Type B pancreatic cell (in vitro differentiated cells): ENCODE measurements around the gene ANKRD53. TPM values are rescaled to one million over a fixed set of nuclear protein-coding genes. Genes with fewer than 3 reads are reported as not detected.
A peak's percentile ranks its signal among the peaks of the same experiment; 100 is the strongest.

Experiments used
- DNase-seq: peaks from one replicate; pipeline ENCODE4 v3.0.0; 2021; ENCODE audit warnings: mixed read lengths; ENCODE audit not compliant: unreplicated experiment; ENCODE audit errors: extremely low spot score
- H3K27ac Mint-ChIP-seq: 2 replicates; pipeline ENCODE4 v1.8.0; 2021; ENCODE audit warnings: mild to moderate bottlenecking, mixed read lengths
- H3K27me3 Mint-ChIP-seq: 2 replicates; pipeline ENCODE4 v1.8.0; 2021; ENCODE audit warnings: mixed read lengths
- H3K36me3 Mint-ChIP-seq: 2 replicates; pipeline ENCODE4 v1.8.0; 2021; ENCODE audit warnings: mixed read lengths
- H3K4me1 Mint-ChIP-seq: one replicate; pipeline ENCODE4 v1.8.0; 2021; ENCODE audit warnings: mixed read lengths; ENCODE audit not compliant: unreplicated experiment
- H3K4me3 Mint-ChIP-seq: 2 replicates; pipeline ENCODE4 v1.8.0; 2021; ENCODE audit warnings: mild to moderate bottlenecking, mixed read lengths
- H3K9me3 Mint-ChIP-seq: 2 replicates; pipeline ENCODE4 v1.8.0; 2021; ENCODE audit warnings: mixed read lengths
- CTCF ChIP-seq: fragments of 200-600 bp; sonication (generic); conservative IDR thresholded peaks from 2 replicates; pipeline ENCODE4 v1.5.0; 2021; ENCODE audit warnings: antibody characterized with exemption, mild to moderate bottlenecking
- long read RNA-seq: library from polyadenylated mRNA; unstranded; transcript quantifications from one replicate; pipeline ENCODE4 v2.0.0, GENCODE V29; 2020
- total RNA-seq: library from RNA; stranded (reverse); gene quantifications from 2 replicates; pipeline ENCODE4 v1.2.1, GENCODE V29; 2021; ENCODE audit warnings: low replicate concordance

ANKRD53 gene
- 0.55 and 0.72 TPM in 2 replicates for total RNA-seq
- long read RNA-seq, partial matches to known transcripts = 0 of 1 reads
- long read RNA-seq, other reads (novel, unspliced or antisense) = 1 of 1 reads

- Mint-ChIP-seq H3K27ac (peak within 1 kb of the TSS; percentile 97), H3K27me3 (peaks cover 5% of the 10 kb centered on the region), H3K4me1 (peaks cover 19% of the 10 kb centered on the region), H3K36me3 (peaks cover 3% of the 10 kb centered on the region), H3K4me3 (peak within 1 kb of the TSS; percentile 94), H3K9me3 (no peaks in the 10 kb centered on the region)
- peak; percentile 68 for DNase-seq
- TF ChIP-seq CTCF = peak; percentile 13
Measured at GRCh38 chr2:70978341-70979179, at the start of gene ANKRD53. Gene ANKRD53, plus strand, starts transcription at chr2:70978630. Its CDS starts 16 bp downstream, at chr2:70978646.

GRCh38 chr2:70930371-70931329 is 47.8 kb upstream of the ANKRD53 start:
- peak; percentile 29 for DNase-seq
- Mint-ChIP-seq H3K27me3 (peaks cover 19% of the 10 kb centered on the region), H3K4me1 (peaks cover 8% of the 10 kb centered on the region), H3K27ac (no peak overlapping the region), H3K9me3 (no peaks in the 10 kb centered on the region), H3K4me3 (no peak overlapping the region), H3K36me3 (no peaks in the 10 kb centered on the region)
- no peak for TF ChIP-seq CTCF

GRCh38 chr2:70931376-70932000 is 46.9 kb upstream of the ANKRD53 start:
- no peaks in the 10 kb centered on the region for H3K36me3 Mint-ChIP-seq
- H3K27ac Mint-ChIP-seq = no peak overlapping the region
- H3K27me3 Mint-ChIP-seq = peaks cover 16% of the 10 kb centered on the region
- H3K4me1 Mint-ChIP-seq = peaks cover 11% of the 10 kb centered on the region
- no peak for TF ChIP-seq CTCF
- H3K4me3 Mint-ChIP-seq = no peak overlapping the region
- peak; percentile 54 for DNase-seq
- no peaks in the 10 kb centered on the region for H3K9me3 Mint-ChIP-seq

GRCh38 chr2:70932631-70933230 is 45.7 kb upstream of the ANKRD53 start:
- no peak overlapping the region for H3K4me3 Mint-ChIP-seq
- H3K27me3 Mint-ChIP-seq = peaks cover 10% of the 10 kb centered on the region
- H3K36me3 Mint-ChIP-seq = no peaks in the 10 kb centered on the region

More at GRCh38 chr2:70932631-70933230, 45.7 kb upstream of the ANKRD53 start:
- Mint-ChIP-seq H3K27ac (no peak overlapping the region), H3K4me1 (peaks cover 12% of the 10 kb centered on the region), H3K9me3 (no peaks in the 10 kb centered on the region)
- TF ChIP-seq CTCF = no peak
- DNase-seq = peak; percentile 57
